ENCODE data around the gene KCNJ16.

KCNJ16 gene

DNA sequence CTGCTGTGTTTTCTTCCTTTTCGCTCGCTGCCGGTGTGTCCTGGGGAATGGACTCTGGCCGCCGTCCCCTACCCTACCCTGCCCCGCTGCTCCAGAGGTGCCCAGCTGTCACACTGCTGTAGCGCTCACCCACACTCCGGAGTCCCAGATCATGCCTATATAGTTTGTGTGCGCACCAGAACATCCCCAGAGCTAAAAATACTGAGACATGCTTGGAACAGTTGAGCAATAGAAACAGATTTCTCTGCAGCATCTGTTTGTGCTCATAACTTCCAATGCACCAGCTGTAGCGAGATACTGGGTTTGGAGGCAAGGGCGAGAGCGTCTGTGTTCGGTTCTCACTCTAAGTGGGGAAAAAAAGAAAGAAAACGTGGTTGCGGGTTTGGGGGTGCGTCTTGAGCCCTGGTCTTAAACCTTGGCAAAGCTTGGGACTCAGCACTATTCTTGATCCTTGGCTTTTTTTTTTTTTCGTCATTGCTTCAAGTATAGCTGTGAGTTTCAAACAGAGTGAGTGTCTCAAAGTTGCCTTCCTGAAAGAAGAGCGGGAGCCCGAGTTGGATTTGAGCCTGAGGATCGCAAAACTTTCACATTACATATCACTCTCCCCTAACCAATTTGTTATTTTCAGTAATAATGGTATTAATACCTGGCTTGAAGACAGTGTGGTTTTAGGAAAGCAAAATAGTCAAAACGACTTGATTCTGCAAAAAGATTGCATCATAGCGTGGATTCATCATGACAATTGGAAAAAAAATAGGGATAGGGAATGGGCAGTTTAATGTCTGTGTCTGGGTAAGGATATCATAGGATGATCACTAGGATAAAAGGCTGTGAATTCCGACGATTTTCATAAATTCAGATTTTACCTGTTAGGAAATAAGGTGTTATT, 94.9 kb downstream of the KCNJ16 start:
- H3K27ac ChIP-seq: no peak overlapping the region
- TF ChIP-seq, protein P1, sequence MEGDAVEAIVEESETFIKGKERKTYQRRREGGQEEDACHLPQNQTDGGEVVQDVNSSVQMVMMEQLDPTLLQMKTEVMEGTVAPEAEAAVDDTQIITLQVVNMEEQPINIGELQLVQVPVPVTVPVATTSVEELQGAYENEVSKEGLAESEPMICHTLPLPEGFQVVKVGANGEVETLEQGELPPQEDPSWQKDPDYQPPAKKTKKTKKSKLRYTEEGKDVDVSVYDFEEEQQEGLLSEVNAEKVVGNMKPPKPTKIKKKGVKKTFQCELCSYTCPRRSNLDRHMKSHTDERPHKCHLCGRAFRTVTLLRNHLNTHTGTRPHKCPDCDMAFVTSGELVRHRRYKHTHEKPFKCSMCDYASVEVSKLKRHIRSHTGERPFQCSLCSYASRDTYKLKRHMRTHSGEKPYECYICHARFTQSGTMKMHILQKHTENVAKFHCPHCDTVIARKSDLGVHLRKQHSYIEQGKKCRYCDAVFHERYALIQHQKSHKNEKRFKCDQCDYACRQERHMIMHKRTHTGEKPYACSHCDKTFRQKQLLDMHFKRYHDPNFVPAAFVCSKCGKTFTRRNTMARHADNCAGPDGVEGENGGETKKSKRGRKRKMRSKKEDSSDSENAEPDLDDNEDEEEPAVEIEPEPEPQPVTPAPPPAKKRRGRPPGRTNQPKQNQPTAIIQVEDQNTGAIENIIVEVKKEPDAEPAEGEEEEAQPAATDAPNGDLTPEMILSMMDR (conservative IDR thresholded peaks at IDR 0.05): no peak
- no peak for TF ChIP-seq ZFX (IDR thresholded peaks at IDR 0.05)

DNA sequence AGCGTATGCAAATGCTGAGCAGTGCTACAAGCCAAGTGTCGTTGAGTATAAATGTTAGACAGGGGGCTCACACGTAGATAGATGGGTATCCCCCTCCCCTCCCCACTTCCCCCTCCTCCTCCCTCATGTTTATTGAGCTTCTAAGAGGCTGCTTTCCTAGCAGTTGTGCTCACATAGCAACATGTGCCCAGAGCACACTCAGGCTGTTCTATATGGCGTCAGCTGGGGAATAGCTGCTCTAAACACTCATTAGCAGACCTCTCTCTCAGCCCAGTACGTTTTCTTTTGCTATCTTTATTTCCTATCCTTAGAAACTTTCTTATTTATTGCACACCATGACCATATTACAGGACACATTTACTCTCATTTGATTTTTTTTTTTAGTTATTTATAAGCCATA, 96.1 kb downstream of the KCNJ16 start:
- TF ChIP-seq, protein P1 (conservative IDR thresholded peaks at IDR 0.05): no peak
- no peak for TF ChIP-seq ZFX (IDR thresholded peaks at IDR 0.05)
- H3K27ac ChIP-seq: no peak overlapping the region

DNA sequence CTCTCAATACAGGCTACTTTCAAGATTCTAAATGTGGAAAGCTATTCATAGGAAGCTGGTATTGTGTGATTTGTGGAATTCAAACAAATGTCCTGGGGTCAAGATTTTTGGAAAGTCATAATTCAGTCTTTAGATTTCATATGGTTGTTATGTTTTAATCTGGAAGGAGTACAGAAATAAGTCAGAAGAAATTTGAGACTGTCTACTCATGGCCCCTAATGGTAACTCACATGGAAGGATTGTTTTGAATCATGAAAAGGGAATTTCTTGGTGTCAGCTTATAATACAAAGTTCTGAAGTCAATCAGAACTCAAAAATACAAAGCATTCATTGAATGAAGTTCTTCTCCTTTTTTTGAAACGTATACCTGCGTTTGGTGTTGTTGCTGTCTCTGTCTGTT, 97.4 kb downstream of the KCNJ16 start:
- TF ChIP-seq, protein P1 (conservative IDR thresholded peaks at IDR 0.05): no peak
- no peak for TF ChIP-seq ZFX (IDR thresholded peaks at IDR 0.05)
- no peak overlapping the region for H3K27ac ChIP-seq

DNA sequence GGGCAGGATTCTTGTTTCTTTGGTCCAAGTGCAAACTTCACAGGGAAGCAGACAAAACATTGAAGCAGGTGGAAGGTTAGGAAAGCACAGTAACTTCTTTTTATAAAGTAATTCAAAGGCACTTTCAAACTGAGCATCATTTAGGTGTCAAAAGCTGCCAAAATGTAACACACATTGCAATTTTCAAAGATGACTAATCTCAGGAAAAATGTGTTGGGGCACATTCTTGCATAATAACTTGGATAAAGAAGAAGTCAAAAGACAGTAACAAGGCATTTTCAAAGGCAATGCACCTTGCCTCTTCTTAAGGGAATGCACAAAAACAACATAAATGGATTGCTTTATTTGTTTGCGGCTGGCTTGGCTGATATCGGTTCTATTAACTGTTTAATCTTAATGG, 97.9 kb downstream of the KCNJ16 start:
- no peak overlapping the region for H3K27ac ChIP-seq
- no peak for TF ChIP-seq ZFX (IDR thresholded peaks at IDR 0.05)
- TF ChIP-seq, protein P1 (conservative IDR thresholded peaks at IDR 0.05): no peak

DNA sequence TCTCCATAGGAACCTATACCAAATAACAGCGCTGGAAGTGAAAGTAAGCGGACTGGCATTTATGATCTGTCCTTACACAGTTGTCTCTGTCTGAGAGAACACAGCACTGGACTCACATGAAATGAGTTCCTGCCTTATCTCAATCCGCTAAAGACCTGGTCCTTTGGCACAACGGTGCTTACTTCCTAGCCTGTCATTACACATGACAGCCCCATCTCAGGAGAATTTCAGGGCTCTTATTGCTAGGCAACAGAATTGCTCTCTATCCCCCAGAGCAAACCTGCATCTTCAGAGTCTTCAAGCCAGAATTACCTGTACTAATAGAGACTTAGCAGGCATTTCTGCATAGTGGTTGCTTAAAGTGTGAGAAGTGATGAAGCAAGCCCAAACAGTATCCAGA, 98.7 kb downstream of the KCNJ16 start:
- TF ChIP-seq, protein P1 (conservative IDR thresholded peaks at IDR 0.05): no peak
- TF ChIP-seq ZFX (IDR thresholded peaks at IDR 0.05): no peak
- no peak overlapping the region for H3K27ac ChIP-seq

DNA sequence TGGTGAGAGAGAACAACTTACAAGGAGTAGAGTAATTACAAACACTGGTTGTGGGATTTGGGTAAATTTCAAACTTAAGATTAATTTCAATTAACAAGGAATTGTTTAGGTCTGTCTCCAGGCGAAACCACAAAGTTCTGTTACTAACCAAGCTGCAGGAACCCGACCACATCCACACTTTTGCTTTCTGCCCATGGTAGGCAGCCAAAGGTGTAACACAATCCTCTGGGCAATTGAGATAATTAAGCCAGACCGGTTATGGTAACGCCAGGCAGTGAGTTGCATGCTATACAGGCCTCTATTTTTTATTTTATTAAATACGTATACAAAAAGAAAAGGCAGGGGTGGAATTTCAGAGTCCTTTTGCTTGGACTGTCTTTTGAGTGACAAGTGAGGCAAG, 106.4 kb downstream of the KCNJ16 start:
- H3K27ac ChIP-seq: no peak overlapping the region
- no peak for TF ChIP-seq ZFX (IDR thresholded peaks at IDR 0.05)
- TF ChIP-seq, protein P1 (conservative IDR thresholded peaks at IDR 0.05): no peak

DNA sequence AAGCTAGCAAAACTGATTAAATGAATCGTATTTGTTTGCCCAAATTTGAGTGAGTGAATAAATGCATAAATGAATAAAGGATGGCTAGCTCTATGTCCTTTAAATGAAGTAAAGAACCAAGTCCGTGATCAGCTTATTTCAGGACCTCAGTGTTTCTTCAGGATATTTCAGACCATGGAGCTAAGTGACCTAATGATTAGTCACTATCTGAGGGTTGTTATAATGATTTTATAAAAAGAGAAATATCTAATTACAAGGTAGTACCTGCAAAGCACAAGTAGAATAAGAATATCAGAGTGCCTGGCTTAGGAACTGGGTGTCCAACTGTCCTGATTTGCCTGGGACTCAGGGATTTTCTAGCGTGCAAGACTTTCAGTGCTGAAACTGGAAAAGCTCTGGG, 106.8 kb downstream of the KCNJ16 start:
- no peak for TF ChIP-seq ZFX (IDR thresholded peaks at IDR 0.05)
- TF ChIP-seq, protein P1 (conservative IDR thresholded peaks at IDR 0.05): no peak

More for the DNA sequence above, 106.8 kb downstream of the KCNJ16 start:
- H3K27ac ChIP-seq: no peak overlapping the region
